ENCODE measurements around the gene RFC3. TPM values are rescaled to one million over a fixed set of nuclear protein-coding genes. Genes with fewer than 3 reads are reported as not detected.

Gene RFC3
- total RNA-seq, 1 experiment from 2014 or later, result 30.8 TPM

DNA sequence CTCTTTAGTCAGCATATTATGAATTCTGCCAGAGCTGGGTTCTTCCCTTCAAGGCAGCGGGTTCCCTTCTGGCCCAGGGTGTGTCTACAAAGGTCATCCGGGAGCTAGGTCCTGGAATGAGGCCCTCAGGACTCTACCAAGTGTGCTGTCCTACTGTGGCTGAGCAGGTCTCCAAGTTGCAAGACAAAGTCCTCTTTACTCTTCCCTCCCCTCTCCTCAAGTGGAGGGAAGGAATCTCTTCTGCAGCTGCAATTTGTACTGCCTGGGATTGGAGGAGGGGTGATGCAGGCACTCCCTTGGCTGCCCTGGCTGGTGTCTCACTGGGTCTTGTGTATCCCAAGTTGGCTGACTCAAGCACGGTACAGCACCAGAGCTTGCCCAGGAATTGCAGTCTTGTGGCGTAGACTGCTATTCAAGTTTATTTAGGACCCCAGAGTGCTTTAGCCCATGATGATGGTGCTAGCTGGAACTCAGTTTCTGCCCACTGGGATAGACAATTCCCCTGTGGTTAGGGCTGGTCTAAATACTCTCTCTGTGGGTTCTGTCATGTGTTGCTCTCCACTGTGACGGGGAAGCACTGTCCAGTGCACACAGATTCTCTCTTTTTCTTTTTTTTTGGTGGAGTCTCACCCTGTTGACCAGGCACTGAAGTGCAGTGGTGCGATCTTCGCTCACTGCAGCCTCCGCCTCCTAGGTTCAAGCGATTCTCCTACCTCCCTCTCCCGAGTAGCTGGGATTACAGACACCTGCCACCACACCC lies 28.5 kb downstream of the RFC3 start:
- no peak overlapping the region for H3K27ac Mint-ChIP-seq (ENCODE audit: unreplicated experiment)
- no TSS peak for BruUV-seq (replicated peaks)
- no peaks in the 10 kb centered on the region for H3K4me1 Mint-ChIP-seq (ENCODE audit: low read depth, unreplicated experiment)
- no peak overlapping the region for H3K4me3 Mint-ChIP-seq (ENCODE audit: low read depth, unreplicated experiment)
- CTCF ChIA-PET, result no interaction called here
- TF ChIP-seq, protein P1, sequence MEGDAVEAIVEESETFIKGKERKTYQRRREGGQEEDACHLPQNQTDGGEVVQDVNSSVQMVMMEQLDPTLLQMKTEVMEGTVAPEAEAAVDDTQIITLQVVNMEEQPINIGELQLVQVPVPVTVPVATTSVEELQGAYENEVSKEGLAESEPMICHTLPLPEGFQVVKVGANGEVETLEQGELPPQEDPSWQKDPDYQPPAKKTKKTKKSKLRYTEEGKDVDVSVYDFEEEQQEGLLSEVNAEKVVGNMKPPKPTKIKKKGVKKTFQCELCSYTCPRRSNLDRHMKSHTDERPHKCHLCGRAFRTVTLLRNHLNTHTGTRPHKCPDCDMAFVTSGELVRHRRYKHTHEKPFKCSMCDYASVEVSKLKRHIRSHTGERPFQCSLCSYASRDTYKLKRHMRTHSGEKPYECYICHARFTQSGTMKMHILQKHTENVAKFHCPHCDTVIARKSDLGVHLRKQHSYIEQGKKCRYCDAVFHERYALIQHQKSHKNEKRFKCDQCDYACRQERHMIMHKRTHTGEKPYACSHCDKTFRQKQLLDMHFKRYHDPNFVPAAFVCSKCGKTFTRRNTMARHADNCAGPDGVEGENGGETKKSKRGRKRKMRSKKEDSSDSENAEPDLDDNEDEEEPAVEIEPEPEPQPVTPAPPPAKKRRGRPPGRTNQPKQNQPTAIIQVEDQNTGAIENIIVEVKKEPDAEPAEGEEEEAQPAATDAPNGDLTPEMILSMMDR (IDR thresholded peaks at IDR 0.05; ENCODE audit: unreplicated experiment), result no peak
- DNase-seq, result no peak
- H3K36me3 Mint-ChIP-seq (ENCODE audit: insufficient read depth, unreplicated experiment), result peaks cover 6% of the 10 kb centered on the region
- H3K27me3 Mint-ChIP-seq (ENCODE audit: unreplicated experiment), result no peaks in the 10 kb centered on the region
- no peaks in the 10 kb centered on the region for H3K9me3 Mint-ChIP-seq (ENCODE audit: low read depth, unreplicated experiment)
- intact Hi-C loops (cut with micrococcal nuclease; ENCODE audit: unreplicated experiment), result no loop called here

GRCh38 chr13:33849211-33849610 lies 31.3 kb downstream of the RFC3 start:
- no peaks in the 10 kb centered on the region for H3K9me3 Mint-ChIP-seq (ENCODE audit: low read depth, unreplicated experiment)
- intact Hi-C loops (cut with micrococcal nuclease; ENCODE audit: unreplicated experiment), result no loop called here
- no peaks in the 10 kb centered on the region for H3K36me3 Mint-ChIP-seq (ENCODE audit: insufficient read depth, unreplicated experiment)
- H3K27ac Mint-ChIP-seq (ENCODE audit: unreplicated experiment), result no peak overlapping the region
- TF ChIP-seq, protein P1 (IDR thresholded peaks at IDR 0.05; ENCODE audit: unreplicated experiment), result no peak
- CTCF ChIA-PET, result no interaction called here
- no peaks in the 10 kb centered on the region for H3K27me3 Mint-ChIP-seq (ENCODE audit: unreplicated experiment)
- BruUV-seq (replicated peaks), result no TSS peak
- no peak overlapping the region for H3K4me3 Mint-ChIP-seq (ENCODE audit: low read depth, unreplicated experiment)
- no peaks in the 10 kb centered on the region for H3K4me1 Mint-ChIP-seq (ENCODE audit: low read depth, unreplicated experiment)
- DNase-seq, result no peak

GRCh38 chr13:33855371-33855895 lies 37.5 kb downstream of the RFC3 start:
- DNase-seq, result no peak
- TF ChIP-seq, protein P1 (IDR thresholded peaks at IDR 0.05; ENCODE audit: unreplicated experiment), result no peak
- Mint-ChIP-seq H3K36me3 (ENCODE audit: insufficient read depth, unreplicated experiment) (no peaks in the 10 kb centered on the region), H3K27me3 (ENCODE audit: unreplicated experiment) (no peaks in the 10 kb centered on the region), H3K4me1 (ENCODE audit: low read depth, unreplicated experiment) (no peaks in the 10 kb centered on the region), H3K9me3 (ENCODE audit: low read depth, unreplicated experiment) (no peaks in the 10 kb centered on the region), H3K27ac (ENCODE audit: unreplicated experiment) (no peak overlapping the region), H3K4me3 (ENCODE audit: low read depth, unreplicated experiment) (no peak overlapping the region)
- no TSS peak for BruUV-seq (replicated peaks)
- CTCF ChIA-PET, result interaction anchor here (0.7 kb wide), 1 partner anchor 862 kb away, joined by 3 read pairs; no protein-coding TSS in a partner anchor
- intact Hi-C loops (cut with micrococcal nuclease; ENCODE audit: unreplicated experiment), result no loop called here

GRCh38 chr13:33859691-33860303 lies 41.8 kb downstream of the RFC3 start:
- H3K4me3 Mint-ChIP-seq (ENCODE audit: low read depth, unreplicated experiment), result no peak overlapping the region
- no peak for DNase-seq
- intact Hi-C loops (cut with micrococcal nuclease; ENCODE audit: unreplicated experiment), result no loop called here
- CTCF ChIA-PET, result no interaction called here
- H3K27ac Mint-ChIP-seq (ENCODE audit: unreplicated experiment), result no peak overlapping the region
- no TSS peak for BruUV-seq (replicated peaks)
- no peaks in the 10 kb centered on the region for H3K27me3 Mint-ChIP-seq (ENCODE audit: unreplicated experiment)
- H3K9me3 Mint-ChIP-seq (ENCODE audit: low read depth, unreplicated experiment), result no peaks in the 10 kb centered on the region
- no peaks in the 10 kb centered on the region for H3K4me1 Mint-ChIP-seq (ENCODE audit: low read depth, unreplicated experiment)
- TF ChIP-seq, protein P1 (IDR thresholded peaks at IDR 0.05; ENCODE audit: unreplicated experiment), result no peak
- H3K36me3 Mint-ChIP-seq (ENCODE audit: insufficient read depth, unreplicated experiment), result no peaks in the 10 kb centered on the region
